Left ventricle myocardium inferior (tissue), 1 donor: ENCODE results near the gene TUBGCP6. TPM values are rescaled to one million over a fixed set of nuclear protein-coding genes. Genes with fewer than 3 reads are reported as not detected.

Experiments
- DNase-seq: peaks from one replicate; pipeline ENCODE4 v3.0.0-alpha.2; 2020
- H3K27ac ChIP-seq: fragments of 200-600 bp; replicated peaks from 2 replicates; pipeline ENCODE4 v1.8.0; 2021
- H3K27me3 ChIP-seq: fragments of 200-600 bp; 2 replicates; pipeline ENCODE4 v1.8.0; 2021; ENCODE audit warnings: low read depth
- H3K36me3 ChIP-seq: fragments of 200-600 bp; 2 replicates; pipeline ENCODE4 v1.8.0; 2021
- H3K4me1 ChIP-seq: fragments of 200-600 bp; 2 replicates; pipeline ENCODE4 v1.8.0; 2021
- H3K4me3 ChIP-seq: fragments of 200-600 bp; 2 replicates; pipeline ENCODE4 v1.8.0; 2021; ENCODE audit warnings: mild to moderate bottlenecking, moderate library complexity
- H3K9me3 ChIP-seq: fragments of 200-600 bp; replicated peaks from 2 replicates; pipeline ENCODE4 v1.8.0; 2021
- intact Hi-C: fragments of 100-400 bp; cut with micrococcal nuclease; formaldehyde crosslinking; loops from one replicate; pipeline ENCODE4 v1.11.0; 2022
- total RNA-seq: library from RNA; stranded (reverse); fragmentation: NEBNext Ultra II Directional; extraction: Animal tissue kit (Norgen Biotek cat#: 25700); gene quantifications from one replicate; pipeline ENCODE4 v1.2.1, GENCODE V29; 2021
- TF ChIP-seq, protein P1 (sequence below): fragments of 200-600 bp; IDR thresholded peaks from 2 replicates; pipeline ENCODE4 v1.8.0; 2021; ENCODE audit warnings: antibody characterized with exemption, mild to moderate bottlenecking, borderline replicate concordance
- donor health status: DM: no; HTN: yes; CAD: no; lungs with severe emphysema.

Gene TUBGCP6
- total RNA-seq, 1 donor from 2014 or later, result 18.3 TPM

GRCh38 chr22:50280708-50281383 is 36.0 kb upstream of the TUBGCP6 start:
- H3K36me3 ChIP-seq, result peaks cover 90% of the 10 kb centered on the region
- no peak overlapping the region for H3K4me3 ChIP-seq
- TF ChIP-seq, protein P1, sequence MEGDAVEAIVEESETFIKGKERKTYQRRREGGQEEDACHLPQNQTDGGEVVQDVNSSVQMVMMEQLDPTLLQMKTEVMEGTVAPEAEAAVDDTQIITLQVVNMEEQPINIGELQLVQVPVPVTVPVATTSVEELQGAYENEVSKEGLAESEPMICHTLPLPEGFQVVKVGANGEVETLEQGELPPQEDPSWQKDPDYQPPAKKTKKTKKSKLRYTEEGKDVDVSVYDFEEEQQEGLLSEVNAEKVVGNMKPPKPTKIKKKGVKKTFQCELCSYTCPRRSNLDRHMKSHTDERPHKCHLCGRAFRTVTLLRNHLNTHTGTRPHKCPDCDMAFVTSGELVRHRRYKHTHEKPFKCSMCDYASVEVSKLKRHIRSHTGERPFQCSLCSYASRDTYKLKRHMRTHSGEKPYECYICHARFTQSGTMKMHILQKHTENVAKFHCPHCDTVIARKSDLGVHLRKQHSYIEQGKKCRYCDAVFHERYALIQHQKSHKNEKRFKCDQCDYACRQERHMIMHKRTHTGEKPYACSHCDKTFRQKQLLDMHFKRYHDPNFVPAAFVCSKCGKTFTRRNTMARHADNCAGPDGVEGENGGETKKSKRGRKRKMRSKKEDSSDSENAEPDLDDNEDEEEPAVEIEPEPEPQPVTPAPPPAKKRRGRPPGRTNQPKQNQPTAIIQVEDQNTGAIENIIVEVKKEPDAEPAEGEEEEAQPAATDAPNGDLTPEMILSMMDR, result no peak
- no peaks in the 10 kb centered on the region for H3K27me3 ChIP-seq
- intact Hi-C loops, result no loop called here
- no peaks in the 10 kb centered on the region for H3K9me3 ChIP-seq
- no peak for DNase-seq
- peaks cover 16% of the 10 kb centered on the region for H3K4me1 ChIP-seq
- peak overlapping the region; percentile 66 for H3K27ac ChIP-seq

- H3K4me1 ChIP-seq, result peaks cover 17% of the 10 kb centered on the region
- no peak overlapping the region for H3K4me3 ChIP-seq
- no peak overlapping the region for H3K27ac ChIP-seq
- DNase-seq, result no peak
- no peaks in the 10 kb centered on the region for H3K9me3 ChIP-seq
- H3K36me3 ChIP-seq, result peaks cover 93% of the 10 kb centered on the region
- intact Hi-C loops, result no loop called here
- TF ChIP-seq, protein P1, result no peak
- H3K27me3 ChIP-seq, result no peaks in the 10 kb centered on the region
Measured at GRCh38 chr22:50280022-50280707, 35.3 kb upstream of the TUBGCP6 start.

GRCh38 chr22:50278956-50279619 is 34.3 kb upstream of the TUBGCP6 start:
- intact Hi-C loops, result no loop called here
- TF ChIP-seq, protein P1, result no peak
- peaks cover 90% of the 10 kb centered on the region for H3K36me3 ChIP-seq
- H3K4me1 ChIP-seq, result peaks cover 24% of the 10 kb centered on the region
- H3K27ac ChIP-seq, result no peak overlapping the region
- no peak for DNase-seq
- H3K9me3 ChIP-seq, result no peaks in the 10 kb centered on the region
- H3K27me3 ChIP-seq, result no peaks in the 10 kb centered on the region
- H3K4me3 ChIP-seq, result no peak overlapping the region

- TF ChIP-seq, protein P1, result no peak
- H3K9me3 ChIP-seq, result no peaks in the 10 kb centered on the region
- no peak for DNase-seq
- peaks cover 29% of the 10 kb centered on the region for H3K4me1 ChIP-seq
- H3K36me3 ChIP-seq, result peaks cover 85% of the 10 kb centered on the region
- H3K27me3 ChIP-seq, result no peaks in the 10 kb centered on the region
- H3K27ac ChIP-seq, result no peak overlapping the region
- H3K4me3 ChIP-seq, result no peak overlapping the region
- intact Hi-C loops, result no loop called here
Measured at GRCh38 chr22:50278461-50278860, 33.6 kb upstream of the TUBGCP6 start.

DNA sequence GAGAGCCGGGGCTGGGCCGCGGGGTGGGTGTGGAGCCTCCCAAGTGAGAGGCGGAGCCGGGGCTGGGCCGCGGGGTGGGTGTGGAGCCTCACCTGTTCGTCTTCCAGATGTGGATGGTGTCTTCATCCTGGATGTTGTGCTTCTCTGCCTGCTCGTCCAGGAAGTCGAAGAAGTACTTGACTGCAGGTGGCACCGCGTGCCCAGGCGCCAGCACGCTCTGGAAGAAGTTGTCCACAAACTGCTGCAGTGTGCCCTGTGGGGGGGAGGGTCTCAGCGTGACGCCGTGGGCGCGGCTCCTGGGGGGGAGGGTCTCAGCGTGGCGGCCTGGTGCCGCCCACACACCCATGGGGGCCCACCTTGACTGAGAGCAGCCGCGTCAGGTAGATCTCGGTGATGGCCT is 32.9 kb upstream of the TUBGCP6 start:
- H3K36me3 ChIP-seq, result peaks cover 78% of the 10 kb centered on the region

More for the DNA sequence above, 32.9 kb upstream of the TUBGCP6 start:
- TF ChIP-seq, protein P1, result no peak
- H3K27ac ChIP-seq, result no peak overlapping the region
- no peak for DNase-seq
- H3K4me3 ChIP-seq, result no peak overlapping the region
- intact Hi-C loops, result no loop called here
- no peaks in the 10 kb centered on the region for H3K27me3 ChIP-seq
- H3K4me1 ChIP-seq, result peaks cover 27% of the 10 kb centered on the region
- H3K9me3 ChIP-seq, result no peaks in the 10 kb centered on the region
